ENCODE data around the gene SLC40A1. TPM values are rescaled to one million over a fixed set of nuclear protein-coding genes. Genes with fewer than 3 reads are reported as not detected.

SLC40A1 gene
- total and polyA plus RNA-seq, 4 donors = 97.4 to 572 (median 168) TPM

DNA sequence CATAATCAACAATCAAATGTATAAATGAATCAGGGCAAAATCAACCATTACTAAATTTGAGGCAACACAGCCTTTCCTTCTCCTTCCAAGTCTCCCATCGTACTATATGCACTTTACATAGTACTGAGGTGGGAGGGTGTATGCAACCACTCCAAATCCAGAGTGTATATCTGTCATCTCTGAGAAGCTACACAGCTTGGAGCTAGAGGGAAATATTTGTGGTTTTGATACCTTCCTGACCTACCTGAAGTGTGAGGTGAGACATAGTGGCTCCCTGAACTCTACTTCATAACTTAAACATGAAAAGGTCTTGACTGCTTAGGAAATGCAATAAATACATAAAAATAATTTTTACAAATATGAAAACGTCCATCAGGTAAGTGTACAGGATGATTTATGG, 30.1 kb upstream of the SLC40A1 start:
- H3K4me3 ChIP-seq (ENCODE audit: low read depth in 1 of 3, low read length in 3 of 3) = no peak overlapping the region
- H3K36me3 ChIP-seq (ENCODE audit: control insufficient read depth in 4 of 4, insufficient read depth in 3 of 4, low read depth in 1 of 4, low read length in 3 of 4) = no peaks in the 10 kb centered on the region
- WGBS = 83% methylated on average over 2 of the region's 2 CpGs
- H3K27ac ChIP-seq (ENCODE audit: low read depth in 1 of 2, low read length in 2 of 2) = no peak overlapping the region
- DNase-seq (ENCODE audit: low spot score) = no peak
- H3K9me3 ChIP-seq (ENCODE audit: control insufficient read depth in 4 of 4, low read length in 3 of 4) = no peaks in the 10 kb centered on the region
- H3K27me3 ChIP-seq (ENCODE audit: control insufficient read depth in 4 of 4, insufficient read depth in 4 of 4, low read length in 3 of 4) = no peaks in the 10 kb centered on the region
- TF ChIP-seq, protein P1, sequence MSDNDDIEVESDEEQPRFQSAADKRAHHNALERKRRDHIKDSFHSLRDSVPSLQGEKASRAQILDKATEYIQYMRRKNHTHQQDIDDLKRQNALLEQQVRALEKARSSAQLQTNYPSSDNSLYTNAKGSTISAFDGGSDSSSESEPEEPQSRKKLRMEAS (IDR thresholded peaks at IDR 0.05) = no peak
- TF ChIP-seq TAF1 (conservative IDR thresholded peaks at IDR 0.05) (no peak), HNF4G (IDR thresholded peaks at IDR 0.05) (no peak), SP1 (IDR thresholded peaks at IDR 0.05) (no peak), EGR1 (IDR thresholded peaks at IDR 0.05; ENCODE audit: low read depth in 2 of 2) (no peak)
- TF ChIP-seq, protein P2, sequence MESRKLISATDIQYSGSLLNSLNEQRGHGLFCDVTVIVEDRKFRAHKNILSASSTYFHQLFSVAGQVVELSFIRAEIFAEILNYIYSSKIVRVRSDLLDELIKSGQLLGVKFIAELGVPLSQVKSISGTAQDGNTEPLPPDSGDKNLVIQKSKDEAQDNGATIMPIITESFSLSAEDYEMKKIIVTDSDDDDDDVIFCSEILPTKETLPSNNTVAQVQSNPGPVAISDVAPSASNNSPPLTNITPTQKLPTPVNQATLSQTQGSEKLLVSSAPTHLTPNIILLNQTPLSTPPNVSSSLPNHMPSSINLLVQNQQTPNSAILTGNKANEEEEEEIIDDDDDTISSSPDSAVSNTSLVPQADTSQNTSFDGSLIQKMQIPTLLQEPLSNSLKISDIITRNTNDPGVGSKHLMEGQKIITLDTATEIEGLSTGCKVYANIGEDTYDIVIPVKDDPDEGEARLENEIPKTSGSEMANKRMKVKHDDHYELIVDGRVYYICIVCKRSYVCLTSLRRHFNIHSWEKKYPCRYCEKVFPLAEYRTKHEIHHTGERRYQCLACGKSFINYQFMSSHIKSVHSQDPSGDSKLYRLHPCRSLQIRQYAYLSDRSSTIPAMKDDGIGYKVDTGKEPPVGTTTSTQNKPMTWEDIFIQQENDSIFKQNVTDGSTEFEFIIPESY (IDR thresholded peaks at IDR 0.05) = no peak
- TF ChIP-seq, protein P3, sequence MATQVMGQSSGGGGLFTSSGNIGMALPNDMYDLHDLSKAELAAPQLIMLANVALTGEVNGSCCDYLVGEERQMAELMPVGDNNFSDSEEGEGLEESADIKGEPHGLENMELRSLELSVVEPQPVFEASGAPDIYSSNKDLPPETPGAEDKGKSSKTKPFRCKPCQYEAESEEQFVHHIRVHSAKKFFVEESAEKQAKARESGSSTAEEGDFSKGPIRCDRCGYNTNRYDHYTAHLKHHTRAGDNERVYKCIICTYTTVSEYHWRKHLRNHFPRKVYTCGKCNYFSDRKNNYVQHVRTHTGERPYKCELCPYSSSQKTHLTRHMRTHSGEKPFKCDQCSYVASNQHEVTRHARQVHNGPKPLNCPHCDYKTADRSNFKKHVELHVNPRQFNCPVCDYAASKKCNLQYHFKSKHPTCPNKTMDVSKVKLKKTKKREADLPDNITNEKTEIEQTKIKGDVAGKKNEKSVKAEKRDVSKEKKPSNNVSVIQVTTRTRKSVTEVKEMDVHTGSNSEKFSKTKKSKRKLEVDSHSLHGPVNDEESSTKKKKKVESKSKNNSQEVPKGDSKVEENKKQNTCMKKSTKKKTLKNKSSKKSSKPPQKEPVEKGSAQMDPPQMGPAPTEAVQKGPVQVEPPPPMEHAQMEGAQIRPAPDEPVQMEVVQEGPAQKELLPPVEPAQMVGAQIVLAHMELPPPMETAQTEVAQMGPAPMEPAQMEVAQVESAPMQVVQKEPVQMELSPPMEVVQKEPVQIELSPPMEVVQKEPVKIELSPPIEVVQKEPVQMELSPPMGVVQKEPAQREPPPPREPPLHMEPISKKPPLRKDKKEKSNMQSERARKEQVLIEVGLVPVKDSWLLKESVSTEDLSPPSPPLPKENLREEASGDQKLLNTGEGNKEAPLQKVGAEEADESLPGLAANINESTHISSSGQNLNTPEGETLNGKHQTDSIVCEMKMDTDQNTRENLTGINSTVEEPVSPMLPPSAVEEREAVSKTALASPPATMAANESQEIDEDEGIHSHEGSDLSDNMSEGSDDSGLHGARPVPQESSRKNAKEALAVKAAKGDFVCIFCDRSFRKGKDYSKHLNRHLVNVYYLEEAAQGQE (IDR thresholded peaks at IDR 0.05) = no peak
- H3K9ac ChIP-seq (ENCODE audit: low read depth in 1 of 2, low read length in 2 of 2) = no peak overlapping the region
- H3K4me1 ChIP-seq (ENCODE audit: control insufficient read depth in 4 of 4, insufficient read depth in 4 of 4, low read length in 3 of 4) = peaks cover 0 to 11% (median 7%) of the 10 kb centered on the region in 4 donors

DNA sequence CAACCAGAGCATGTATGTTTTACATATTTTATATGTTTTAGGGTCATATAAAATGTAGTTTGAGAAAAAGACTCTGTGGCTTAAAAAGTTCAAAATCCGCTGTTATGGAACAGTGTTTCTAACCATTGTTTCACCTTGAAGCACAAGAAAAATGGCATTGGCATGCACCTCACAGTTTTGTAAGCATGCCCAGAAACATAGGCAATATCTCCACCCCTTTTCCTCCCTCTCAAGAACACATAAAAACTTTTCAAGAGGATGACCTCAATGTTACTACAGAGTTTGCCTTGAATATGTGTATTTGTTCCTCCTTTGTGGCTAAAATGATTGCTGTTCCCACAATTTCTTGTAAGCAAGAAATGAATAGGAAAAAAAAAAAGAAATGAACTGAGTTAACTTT, 29.3 kb upstream of the SLC40A1 start:
- Histone ChIP-seq H3K36me3 (ENCODE audit: control insufficient read depth in 4 of 4, insufficient read depth in 3 of 4, low read depth in 1 of 4, low read length in 3 of 4) (no peaks in the 10 kb centered on the region), H3K27me3 (ENCODE audit: control insufficient read depth in 4 of 4, insufficient read depth in 4 of 4, low read length in 3 of 4) (no peaks in the 10 kb centered on the region), H3K27ac (ENCODE audit: low read depth in 1 of 2, low read length in 2 of 2) (no peak overlapping the region), H3K4me3 (ENCODE audit: low read depth in 1 of 3, low read length in 3 of 3) (no peak overlapping the region), H3K4me1 (ENCODE audit: control insufficient read depth in 4 of 4, insufficient read depth in 4 of 4, low read length in 3 of 4) (peaks cover 0 to 11% (median 7%) of the 10 kb centered on the region in 4 donors), H3K9me3 (ENCODE audit: control insufficient read depth in 4 of 4, low read length in 3 of 4) (no peaks in the 10 kb centered on the region), H3K9ac (ENCODE audit: low read depth in 1 of 2, low read length in 2 of 2) (no peak overlapping the region)
- TF ChIP-seq, protein P3 (IDR thresholded peaks at IDR 0.05) = no peak
- TF ChIP-seq FOXA1 (IDR thresholded peaks at IDR 0.05) = no peak
- 97% methylated on average over 1 of the region's 1 CpG for WGBS
- DNase-seq (ENCODE audit: low spot score) = no peak
